H1 (cell line): ENCODE data around the gene GNAQ. TPM values are rescaled to one million over a fixed set of nuclear protein-coding genes. Genes with fewer than 3 reads are reported as not detected.

Source experiments
- ATF2 ChIP-seq: IDR thresholded peaks from 2 replicates; pipeline ENCODE4 v1.6.1; 2012; ENCODE audit warnings: low read length, inconsistent platforms
- ATF3 ChIP-seq: IDR thresholded peaks from 2 replicates; pipeline ENCODE4 v1.6.1; 2011; ENCODE audit warnings: low read depth, mild to moderate bottlenecking, low read length; ENCODE audit not compliant: insufficient read depth
- NRF1 ChIP-seq: IDR thresholded peaks from 2 replicates; pipeline ENCODE4 v1.6.1; 2011; ENCODE audit warnings: mild to moderate bottlenecking, low read depth, low read length, improper control_type of control experiment
- SIX5 ChIP-seq: IDR thresholded peaks from 2 replicates; pipeline ENCODE4 v1.6.1; 2011; ENCODE audit warnings: mild to moderate bottlenecking, low read depth, low read length
- polyA plus RNA-seq, 7 experiments: library from polyadenylated mRNA; depleted of rRNA in 3 of 7; stranded (reverse) in 5 of 7; unstranded in 2 of 7; fragments of >200 nt in 5 of 7; fragments of 200-250 nt in 2 of 7; gene quantifications; 1 replicate in 5 of 7; 2 replicates in 1 of 7; 4 replicates in 1 of 7; pipeline versions ENCODE4 v1.2.1 to v1.2.3, GENCODE V29; 2011 to 2013; ENCODE audit warnings: missing spikeins in 2 of 7, mixed read lengths in 2 of 7
- total RNA-seq: library from RNA; stranded (reverse); fragmentation: NEBNext Ultra II Directional; extraction: Animal tissue kit (Norgen Biotek cat#: 25700); gene quantifications from 2 replicates; pipeline ENCODE4 v1.2.1, GENCODE V29; 2021

The GNAQ gene
- total and polyA plus RNA-seq, 2 of the 8 experiments (the other 6 are each of a cell fraction or from before 2014, with no cell fraction given): 22.8 to 63.8 TPM

GRCh38 chr9:77753180-77753579, 278.4 kb downstream of the GNAQ start (continued):
- no peak for TF ChIP-seq ATF2
- no peak for TF ChIP-seq SIX5
- TF ChIP-seq NRF1: no peak
- no peak for TF ChIP-seq ATF3
